Skin of body (tissue), 2 donors: Measurements from ENCODE around the gene MEF2D. TPM values are rescaled to one million over a fixed set of nuclear protein-coding genes. Genes with fewer than 3 reads are reported as not detected.

Experiments
- DNase-seq: peaks from one replicate; lab custom pipeline; 2025; lab: John Stamatoyannopoulos, UW
- total RNA-seq: library from RNA; depleted of rRNA; stranded (reverse); fragments of >200 nt; gene quantifications from one replicate; pipeline ENCODE4 v1.2.3, GENCODE V29; 2014

Gene MEF2D
- total RNA-seq, 1 donor from 2014 or later = 11.2 TPM

- peak; percentile 99 for DNase-seq
Measured at GRCh38 chr1:156500793-156501506, 375 bp upstream of the MEF2D start.

DNA sequence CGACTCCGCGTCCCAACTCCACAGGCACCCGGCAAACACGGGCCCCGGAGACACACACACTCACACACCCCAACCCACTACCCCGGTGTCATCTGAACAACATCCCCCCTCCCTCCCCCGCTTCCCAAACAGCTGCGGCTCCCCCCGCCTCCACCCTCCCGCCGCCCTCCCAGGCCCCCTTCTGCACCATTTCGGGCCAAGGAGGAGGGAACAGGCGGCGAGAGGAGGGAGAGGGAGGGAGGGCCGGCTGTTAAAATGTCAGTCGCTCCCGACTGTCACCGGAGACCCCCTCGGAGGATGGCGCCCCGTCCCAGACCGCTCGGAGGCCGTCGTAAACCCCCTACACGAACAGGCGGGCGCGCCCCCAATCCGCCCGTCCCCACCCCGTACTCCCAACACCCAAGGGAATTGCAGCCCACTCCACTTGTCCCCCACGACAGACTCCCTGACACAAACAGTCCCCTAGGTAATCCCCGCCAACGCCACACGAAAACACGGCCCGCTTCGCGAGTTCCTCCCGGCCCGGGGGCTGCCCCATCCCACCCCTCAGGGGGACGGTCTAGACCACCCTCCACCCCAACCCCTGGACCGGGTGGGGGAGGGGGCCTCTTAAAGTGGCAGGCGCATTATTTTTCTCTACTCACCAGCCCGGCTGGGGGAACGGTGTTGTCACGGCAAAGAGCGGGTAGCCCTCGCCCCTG lies 583 bp downstream of the MEF2D start:
- DNase-seq = peak; percentile 86

DNA sequence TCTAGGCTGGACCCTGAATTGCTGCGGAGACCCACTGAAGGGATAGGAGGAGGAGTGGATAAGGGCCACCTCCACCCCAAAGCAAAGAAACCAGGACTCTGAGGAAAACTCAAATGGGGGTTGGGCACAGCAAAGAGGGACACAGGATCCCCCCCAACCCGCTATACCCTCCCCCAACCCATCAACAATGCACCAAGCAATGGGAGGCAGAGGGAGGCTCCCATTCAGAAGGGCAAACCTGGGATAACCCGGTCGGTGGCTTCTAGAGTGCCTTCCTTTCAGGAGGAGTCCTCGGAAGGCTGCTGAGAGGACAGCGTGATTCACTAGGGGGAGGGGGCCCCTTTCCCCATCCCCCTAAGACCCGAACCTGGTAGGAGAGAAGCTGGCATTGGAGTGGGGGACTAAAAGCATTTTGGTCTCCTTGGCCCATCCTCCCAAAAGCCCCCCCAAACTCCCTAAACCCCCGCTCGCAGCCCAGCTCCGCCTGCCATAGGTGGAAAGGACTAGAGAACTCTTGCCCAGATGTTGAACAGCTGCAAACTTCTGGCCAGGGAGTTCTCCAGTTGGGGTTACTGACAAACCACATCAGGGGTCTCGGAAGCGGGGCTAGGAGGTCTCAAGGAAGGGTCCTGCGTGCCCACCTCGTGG lies 1.3 kb downstream of the MEF2D start:
- DNase-seq = peak; percentile 86

DNA sequence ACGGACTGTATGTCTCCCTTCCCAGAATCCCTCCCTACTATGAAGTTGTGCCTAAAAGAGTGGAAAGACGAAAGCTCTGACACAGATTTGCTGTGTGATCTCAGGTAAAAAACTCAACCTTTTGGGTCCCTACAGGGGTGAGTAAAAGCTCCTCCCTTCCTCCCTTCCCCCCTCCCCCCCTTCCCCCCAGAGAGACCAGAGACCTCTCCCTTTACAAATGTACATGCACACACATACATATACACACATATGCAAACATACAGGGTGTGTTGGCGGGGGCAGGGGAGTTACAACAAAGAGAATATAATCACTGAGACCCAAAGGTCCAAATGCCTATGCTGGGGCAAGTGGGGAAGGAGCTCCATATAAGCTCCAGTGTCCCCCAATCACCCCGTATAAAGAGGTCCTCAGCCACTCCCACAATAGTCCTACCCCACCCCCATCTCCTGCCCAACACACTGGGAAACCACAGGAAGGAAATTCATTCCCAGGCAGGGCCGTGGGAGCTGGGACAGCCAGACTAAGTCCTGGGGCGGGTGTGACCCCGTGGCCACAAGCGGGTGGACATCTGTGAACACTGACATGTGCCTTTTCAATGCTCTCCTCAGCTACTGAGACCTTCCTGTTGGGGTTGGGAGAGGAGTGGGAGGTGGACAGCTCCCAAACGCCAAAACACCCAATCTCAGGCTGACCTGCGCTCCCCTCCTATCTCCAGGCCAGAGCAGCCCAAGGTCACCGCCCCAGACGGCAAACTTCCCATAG lies 2.0 kb downstream of the MEF2D start:
- DNase-seq = no peak

- no peak for DNase-seq
Measured at GRCh38 chr1:156497743-156498431, 2.7 kb downstream of the MEF2D start.

- DNase-seq = no peak
Measured at GRCh38 chr1:156497078-156497742, 3.4 kb downstream of the MEF2D start.

DNA sequence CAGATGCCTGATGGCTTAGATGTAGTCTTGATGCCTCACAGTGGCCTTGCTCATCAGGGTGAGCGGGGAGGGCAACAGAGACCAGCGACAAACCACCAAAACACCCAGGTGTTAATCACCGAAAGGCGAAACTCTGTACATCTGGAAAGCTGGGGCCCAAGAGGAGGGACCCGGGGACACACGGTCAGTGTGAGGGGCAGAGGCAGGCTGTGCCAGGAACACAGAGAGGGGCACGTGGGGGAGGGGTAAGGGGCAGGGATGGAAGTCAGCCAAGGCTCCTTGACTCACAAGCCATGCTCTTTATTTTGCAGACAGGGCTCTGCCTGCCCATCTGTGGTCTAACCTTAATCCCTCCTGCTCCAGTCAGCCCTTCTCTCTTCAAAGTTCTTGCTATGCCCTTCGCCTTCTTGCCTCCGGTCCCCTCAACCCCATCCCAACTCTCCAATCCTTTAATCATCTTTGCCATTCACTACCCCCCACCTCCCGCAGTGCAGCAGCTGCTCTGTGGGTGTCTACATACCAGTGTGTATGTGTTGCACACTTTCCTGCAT lies 4.3 kb downstream of the MEF2D start:
- DNase-seq = no peak

DNA sequence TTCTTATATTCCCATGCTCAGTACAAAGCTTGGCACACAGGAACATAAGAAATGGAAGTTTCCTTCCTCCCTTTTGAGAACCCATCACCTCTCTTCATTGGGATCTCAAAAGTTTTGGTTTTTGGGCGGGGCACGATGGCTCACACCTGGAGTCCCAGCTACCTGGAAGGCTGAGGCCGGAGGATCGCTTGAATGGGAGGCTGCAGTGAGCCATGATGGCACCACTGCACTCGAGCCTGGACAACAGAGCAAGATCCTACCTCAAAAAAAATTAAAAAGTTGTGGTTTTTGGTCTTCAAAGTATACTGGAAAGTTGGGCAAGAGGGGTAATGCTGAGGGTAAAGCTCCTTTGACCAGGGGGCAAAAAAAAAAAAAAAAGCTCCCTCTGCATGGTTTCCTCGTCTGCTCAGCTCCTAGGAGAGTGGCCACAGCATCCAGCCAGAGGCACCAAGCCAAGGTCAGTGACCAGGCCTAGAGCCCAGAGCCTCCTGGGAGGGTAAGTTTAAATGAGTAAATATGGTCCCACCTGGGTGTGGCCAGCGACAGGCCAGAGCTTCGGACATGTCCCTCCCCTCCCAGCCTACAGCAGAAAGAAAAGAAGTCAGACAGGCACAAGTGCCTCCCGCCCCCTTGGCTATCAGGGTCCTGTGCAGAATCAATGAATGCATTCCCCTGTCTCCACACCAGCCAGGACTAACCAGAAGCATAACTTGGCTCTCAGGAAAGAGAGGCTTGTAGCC lies 5.0 kb downstream of the MEF2D start:
- DNase-seq = no peak

GRCh38 chr1:156494309-156494895 lies 6.2 kb downstream of the MEF2D start:
- DNase-seq = no peak

GRCh38 chr1:156493742-156494141 lies 6.8 kb downstream of the MEF2D start:
- no peak for DNase-seq

GRCh38 chr1:156493154-156493631 lies 7.4 kb downstream of the MEF2D start:
- DNase-seq = no peak

GRCh38 chr1:156492591-156493080 lies 7.9 kb downstream of the MEF2D start:
- DNase-seq = no peak

DNA sequence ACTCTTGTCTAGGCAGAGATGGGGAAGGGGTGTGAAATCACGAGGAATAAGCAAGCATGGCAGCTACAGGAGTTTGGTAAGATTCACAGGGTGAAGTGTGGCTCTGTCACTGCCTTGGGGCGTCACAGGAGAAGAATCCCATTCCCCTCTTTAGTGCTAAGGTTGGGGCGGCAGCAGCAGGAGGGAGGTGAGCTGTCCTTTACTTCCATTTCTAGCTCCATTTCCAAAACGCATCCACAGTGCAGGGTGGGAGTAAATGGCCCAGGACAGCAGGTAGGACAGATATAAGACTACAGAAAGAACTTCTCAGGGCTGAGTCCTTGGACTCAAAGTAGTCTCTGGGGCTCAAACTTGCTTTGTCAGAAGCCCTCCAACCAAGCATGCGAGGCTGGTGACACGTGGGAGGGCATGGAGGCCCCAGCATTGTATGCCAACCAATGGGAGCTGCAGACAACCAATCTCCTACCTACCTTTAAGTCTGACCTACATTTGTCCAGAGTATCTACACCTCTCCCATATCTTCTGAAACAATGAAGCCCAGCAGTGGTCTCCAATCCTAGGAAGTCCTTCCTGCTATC lies 8.5 kb downstream of the MEF2D start:
- no peak for DNase-seq

GRCh38 chr1:156491151-156491949 lies 9.2 kb downstream of the MEF2D start:
- DNase-seq = no peak

- DNase-seq = no peak
Measured at GRCh38 chr1:156490401-156491032, 10.1 kb downstream of the MEF2D start.

GRCh38 chr1:156489935-156490293 lies 10.7 kb downstream of the MEF2D start:
- DNase-seq = no peak
